K562 (cell line): ENCODE measurements around the gene HLA-DOA. TPM values are rescaled to one million over a fixed set of nuclear protein-coding genes. Genes with fewer than 3 reads are reported as not detected.

Experiments used
- ATAC-seq: fragments of 200-7000 bp; cut with Tn5 transposase; 3 replicates; pipeline ENCODE4 v1.9.1; 2020; ENCODE audit warnings: moderate library complexity
- BruUV-seq: library from RNA; stranded (reverse); fragments of 400-500 nt; replicated peaks from 2 replicates; lab custom pipeline; 2021; lab: Mats Ljungman, UMichigan
- CTCF ChIA-PET: fragments of 300-600 bp; formaldehyde crosslinking; extraction: SDS; loops from one replicate; lab custom pipeline; 2021; ENCODE audit warnings: low intra/inter-chr PET ratio; lab: Yijun Ruan, JAX
- POLR2A ChIA-PET: fragments of 300-600, 350-650 bp; sonication (Branson Sonifier 250); formaldehyde crosslinking; extraction: SDS; loops from one replicate; lab custom pipeline; 2021; ENCODE audit warnings: antibody characterized with exemption, inconsistent platforms; lab: Yijun Ruan, JAX
- DNase-seq, 4 experiments: peaks; one replicate each; pipeline versions ENCODE4 v3.0.0 to v3.0.0-alpha.2; 2011 to 2018; ENCODE audit warnings: low spot score in 3 of 4, mixed read lengths in 3 of 4; ENCODE audit errors: extremely low read depth in 1 of 4
- FAIRE-seq: peaks from 2 replicates; lab custom pipeline; 2011; peaks lifted over from hg19 to GRCh38; lab: Jason Lieb, UNC
- H2AFZ ChIP-seq: 2 replicates; pipeline ENCODE4 v1.6.0; 2011; ENCODE audit warnings: low read depth, low read length, control low read depth, inconsistent platforms
- H3K27ac ChIP-seq: fragments of 200-600 bp; 3 replicates; pipeline ENCODE4 v1.8.0; 2011; ENCODE audit warnings: low read depth, mild to moderate bottlenecking, control low read depth, inconsistent platforms, low read length, moderate library complexity, mixed read lengths; ENCODE audit errors: extremely low read depth
- H3K27me3 ChIP-seq, 2 experiments: fragments of 300-600 bp in 1 of 2; 2 replicates in 1 of 2; 3 replicates in 1 of 2; pipeline versions ENCODE4 v1.6.0 to v1.8.0; 2011; ENCODE audit warnings: inconsistent platforms in 2 of 2, low read length in 2 of 2, mild to moderate bottlenecking in 1 of 2, mixed read lengths in 1 of 2, moderate library complexity in 1 of 2; ENCODE audit not compliant: control insufficient read depth in 2 of 2, insufficient read depth in 2 of 2
- H3K36me3 ChIP-seq: fragments of 300-600 bp; 3 replicates; pipeline ENCODE4 v1.8.0; 2011; ENCODE audit warnings: mild to moderate bottlenecking, low read length, inconsistent platforms; ENCODE audit not compliant: control insufficient read depth, insufficient read depth
- H3K4me1 ChIP-seq, 2 experiments: fragments of 200-600 bp in 1 of 2; replicated peaks in 1 of 2; 2 replicates in 1 of 2; 3 replicates in 1 of 2; pipeline versions ENCODE4 v1.5.1 to v1.8.0; 2011; ENCODE audit warnings: inconsistent platforms in 2 of 2, low read length in 2 of 2, mild to moderate bottlenecking in 1 of 2, mixed read lengths in 1 of 2, moderate library complexity in 1 of 2; ENCODE audit not compliant: control insufficient read depth in 2 of 2, insufficient read depth in 2 of 2
- H3K4me2 ChIP-seq: 2 replicates; pipeline ENCODE4 v1.6.1; 2011; ENCODE audit warnings: low read length, control low read depth, inconsistent platforms, mixed read lengths; ENCODE audit not compliant: insufficient read depth
- H3K4me3 ChIP-seq: fragments of 200-600 bp; sonication (generic), shearing (Covaris generic); 2 replicates; pipeline ENCODE4 v1.5.1; 2016; ENCODE audit warnings: control low read depth, inconsistent platforms
- H3K79me2 ChIP-seq: fragments of 200-600 bp; 3 replicates; pipeline ENCODE4 v1.8.0; 2011; ENCODE audit warnings: low read length, inconsistent platforms; ENCODE audit not compliant: control insufficient read depth, insufficient read depth
- H3K9ac ChIP-seq, 2 experiments: 2 replicates each; pipeline versions ENCODE4 v1.6.0 to v1.6.1; 2011; ENCODE audit warnings: low read depth in 2 of 2, low read length in 2 of 2, control low read depth in 1 of 2, inconsistent platforms in 1 of 2, mild to moderate bottlenecking in 1 of 2, mixed read lengths in 1 of 2; ENCODE audit not compliant: insufficient read depth in 1 of 2
- H3K9me1 ChIP-seq: one replicate; pipeline ENCODE4 v1.6.0; 2011; ENCODE audit warnings: inconsistent platforms, mild to moderate bottlenecking, low read length, moderate library complexity; ENCODE audit not compliant: control insufficient read depth, insufficient read depth
- H3K9me3 ChIP-seq: replicated peaks from 2 replicates; pipeline ENCODE4 v1.5.1; 2011; ENCODE audit warnings: low read depth, low read length, inconsistent platforms; ENCODE audit not compliant: control insufficient read depth, insufficient read depth
- H4K20me1 ChIP-seq: replicated peaks from 2 replicates; pipeline ENCODE4 v1.6.1; 2011; ENCODE audit warnings: low read length, inconsistent platforms, mixed read lengths; ENCODE audit not compliant: control insufficient read depth, insufficient read depth
- in situ Hi-C: fragments of 300-500 bp; cut with MboI; formaldehyde crosslinking; loops from 4 replicates; pipeline ENCODE4 v1.15.0; 2018; ENCODE audit warnings: inconsistent platforms, mixed read lengths
- intact Hi-C: fragments of 100-400 bp; cut with micrococcal nuclease; formaldehyde crosslinking; loops from 2 replicates; pipeline ENCODE4 v1.14.2; 2022
- polyA plus RNA-seq, 8 experiments: library from polyadenylated mRNA; depleted of rRNA in 4 of 8; stranded (reverse) in 5 of 8; unstranded in 3 of 8; fragments of >200 nt; fragmentation: Nextera tagmentation in 2 of 8; fragmentation: Illumina TruSeq in 1 of 8; extraction: Ambion mirVana in 2 of 8; extraction: Trizol in 1 of 8; gene quantifications; 2 replicates each; pipeline versions ENCODE4 v1.2.1 to v1.2.3, GENCODE V29; 2011 to 2014; ENCODE audit warnings: inconsistent platforms in 1 of 8, missing spikeins in 1 of 8
- total RNA-seq, 7 experiments: library from RNA; depleted of rRNA in 6 of 7; stranded (reverse); fragments of >200 nt in 6 of 7; fragmentation: Illumina TruSeq in 2 of 7; extraction: Trizol in 2 of 7; gene quantifications; 2 replicates each; pipeline versions ENCODE4 v1.2.1 to v1.2.3, GENCODE V29; 2011 to 2021; ENCODE audit warnings: low replicate concordance in 1 of 7
- TF ChIP-seq, protein P1 (sequence below): IDR thresholded peaks from 2 replicates; pipeline ENCODE4 v1.6.1; 2016; ENCODE audit warnings: missing genetic modification characterization, missing compliant biosample characterization
- TF ChIP-seq, protein P2 (sequence below): sonication (generic); formaldehyde crosslinking; IDR thresholded peaks from 2 replicates; pipeline ENCODE4 v1.8.1; 2023; ENCODE audit warnings: mild to moderate bottlenecking, missing genetic modification reagents
- TF ChIP-seq, protein P3 (sequence below): fragments of 450-650 bp; IDR thresholded peaks from 2 replicates; pipeline ENCODE4 v1.6.1; 2014; ENCODE audit warnings: low read depth, mild to moderate bottlenecking, moderate library complexity, borderline replicate concordance

Gene HLA-DOA
- total and polyA plus RNA-seq, 9 of the 15 experiments (the other 6 are each of a cell fraction or from before 2014, with no cell fraction given) = 0.07 TPM; not detected in 8

DNA sequence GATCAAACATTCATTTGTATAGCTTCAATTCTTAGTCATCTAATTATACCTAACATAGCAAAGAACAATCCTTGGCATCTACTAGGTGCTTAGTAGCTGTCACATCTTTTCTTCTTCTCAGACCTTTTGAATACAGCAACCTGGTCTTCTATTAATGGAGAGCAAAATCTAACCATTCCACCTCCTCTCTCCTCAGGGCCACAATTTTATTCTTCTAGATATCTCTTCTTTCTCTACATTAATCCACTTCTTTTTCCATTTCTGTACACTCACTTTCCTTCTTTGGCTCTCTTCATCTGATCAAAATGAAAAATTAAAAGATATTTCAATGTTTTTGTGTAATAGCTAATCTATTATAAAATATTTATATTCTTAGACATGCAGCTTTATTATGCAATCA is 9.0 kb upstream of the HLA-DOA start:
- Histone ChIP-seq H2AFZ (no peak overlapping the region), H3K27me3 (peaks cover 22 to 48% of the 10 kb centered on the region in 2 experiments), H3K79me2 (no peaks in the 10 kb centered on the region), H3K4me3 (no peak overlapping the region), H3K4me1 (no peaks in the 10 kb centered on the region), H3K4me2 (no peak overlapping the region), H3K36me3 (no peaks in the 10 kb centered on the region), H4K20me1 (peaks cover 4% of the 10 kb centered on the region; the same call in 1 of the 2 replicates), H3K9me3 (no peaks in the 10 kb centered on the region), H3K9ac (no peak overlapping the region), H3K9me1 (no peaks in the 10 kb centered on the region), H3K27ac (no peak overlapping the region)
- BruUV-seq = no TSS peak
- intact Hi-C loops (loop anchor here (5.0 kb wide), 1 partner anchor 129 kb away; no protein-coding TSS in a partner anchor), in situ Hi-C loops (loop anchor here (5.0 kb wide), 2 partner anchors 69 to 229 kb away; no protein-coding TSS in a partner anchor)
- TF ChIP-seq, protein P1, sequence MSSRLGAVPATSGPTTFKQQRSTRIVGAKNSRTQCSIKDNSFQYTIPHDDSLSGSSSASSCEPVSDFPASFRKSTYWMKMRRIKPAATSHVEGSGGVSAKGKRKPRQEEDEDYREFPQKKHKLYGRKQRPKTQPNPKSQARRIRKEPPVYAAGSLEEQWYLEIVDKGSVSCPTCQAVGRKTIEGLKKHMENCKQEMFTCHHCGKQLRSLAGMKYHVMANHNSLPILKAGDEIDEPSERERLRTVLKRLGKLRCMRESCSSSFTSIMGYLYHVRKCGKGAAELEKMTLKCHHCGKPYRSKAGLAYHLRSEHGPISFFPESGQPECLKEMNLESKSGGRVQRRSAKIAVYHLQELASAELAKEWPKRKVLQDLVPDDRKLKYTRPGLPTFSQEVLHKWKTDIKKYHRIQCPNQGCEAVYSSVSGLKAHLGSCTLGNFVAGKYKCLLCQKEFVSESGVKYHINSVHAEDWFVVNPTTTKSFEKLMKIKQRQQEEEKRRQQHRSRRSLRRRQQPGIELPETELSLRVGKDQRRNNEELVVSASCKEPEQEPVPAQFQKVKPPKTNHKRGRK (tag) = peak; percentile 67; the same call in 1 of the 2 replicates
- TF ChIP-seq, protein P2, sequence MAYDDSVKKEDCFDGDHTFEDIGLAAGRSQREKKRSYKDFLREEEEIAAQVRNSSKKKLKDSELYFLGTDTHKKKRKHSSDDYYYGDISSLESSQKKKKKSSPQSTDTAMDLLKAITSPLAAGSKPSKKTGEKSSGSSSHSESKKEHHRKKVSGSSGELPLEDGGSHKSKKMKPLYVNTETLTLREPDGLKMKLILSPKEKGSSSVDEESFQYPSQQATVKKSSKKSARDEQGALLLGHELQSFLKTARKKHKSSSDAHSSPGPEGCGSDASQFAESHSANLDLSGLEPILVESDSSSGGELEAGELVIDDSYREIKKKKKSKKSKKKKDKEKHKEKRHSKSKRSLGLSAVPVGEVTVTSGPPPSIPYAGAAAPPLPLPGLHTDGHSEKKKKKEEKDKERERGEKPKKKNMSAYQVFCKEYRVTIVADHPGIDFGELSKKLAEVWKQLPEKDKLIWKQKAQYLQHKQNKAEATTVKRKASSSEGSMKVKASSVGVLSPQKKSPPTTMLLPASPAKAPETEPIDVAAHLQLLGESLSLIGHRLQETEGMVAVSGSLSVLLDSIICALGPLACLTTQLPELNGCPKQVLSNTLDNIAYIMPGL (CRISPR knock-in tag) = no peak
- TF ChIP-seq, protein P3, sequence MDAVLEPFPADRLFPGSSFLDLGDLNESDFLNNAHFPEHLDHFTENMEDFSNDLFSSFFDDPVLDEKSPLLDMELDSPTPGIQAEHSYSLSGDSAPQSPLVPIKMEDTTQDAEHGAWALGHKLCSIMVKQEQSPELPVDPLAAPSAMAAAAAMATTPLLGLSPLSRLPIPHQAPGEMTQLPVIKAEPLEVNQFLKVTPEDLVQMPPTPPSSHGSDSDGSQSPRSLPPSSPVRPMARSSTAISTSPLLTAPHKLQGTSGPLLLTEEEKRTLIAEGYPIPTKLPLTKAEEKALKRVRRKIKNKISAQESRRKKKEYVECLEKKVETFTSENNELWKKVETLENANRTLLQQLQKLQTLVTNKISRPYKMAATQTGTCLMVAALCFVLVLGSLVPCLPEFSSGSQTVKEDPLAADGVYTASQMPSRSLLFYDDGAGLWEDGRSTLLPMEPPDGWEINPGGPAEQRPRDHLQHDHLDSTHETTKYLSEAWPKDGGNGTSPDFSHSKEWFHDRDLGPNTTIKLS = no peak
- DNase-seq (peak in 1 of 4 experiments; percentile 2), FAIRE-seq (peak; percentile 6), ATAC-seq (no peak)
- CTCF ChIA-PET = interaction anchor here (0.5 kb wide), 1 partner anchor 225 kb away, joined by 4 read pairs; no protein-coding TSS in a partner anchor
- POLR2A ChIA-PET = interaction anchor here (0.6 to 1.0 kb wide), 2 partner anchors 11 to 1092 kb away, joined by 3 read pairs; no protein-coding TSS in a partner anchor
